HG03521 (cell line): ENCODE results near the gene MYOZ2.

Experiments used
- ATAC-seq: cut with Tn5 transposase; IDR thresholded peaks from one replicate; pipeline ENCODE4 v1.9.1; 2021; ENCODE audit warnings: mild to moderate bottlenecking, moderate library complexity; ENCODE audit not compliant: unreplicated experiment

Gene MYOZ2

DNA sequence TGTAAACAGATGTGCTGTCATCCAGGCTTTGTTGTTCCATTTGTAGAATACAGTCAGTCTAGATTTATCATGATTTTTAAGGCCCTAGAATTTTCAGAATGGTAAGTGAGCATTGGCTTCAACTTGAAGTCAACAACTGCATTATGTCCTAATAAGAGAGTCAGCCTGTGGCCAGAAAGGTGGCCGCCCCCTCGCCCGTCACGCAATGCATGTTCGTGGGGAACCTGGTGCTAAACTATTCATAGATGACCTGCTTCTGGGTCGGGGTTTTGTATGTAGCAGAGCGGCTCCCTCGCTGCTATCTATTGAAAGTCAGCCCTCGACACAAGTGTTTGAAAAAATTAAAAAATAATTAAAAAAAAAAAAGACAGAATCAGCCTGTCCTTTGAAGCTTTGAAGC is 101.6 kb downstream of the MYOZ2 start:
- ATAC-seq: no peak
